ENCODE results near the gene PDF. TPM values are rescaled to one million over a fixed set of nuclear protein-coding genes. Genes with fewer than 3 reads are reported as not detected.
A peak's percentile ranks its signal among the peaks of the same experiment; 100 is the strongest.

PDF gene
- total and polyA plus RNA-seq, 2 donors (not counting 1 experiment from before 2014, with no cell fraction given), result 5.5 to 9.6 TPM

DNA sequence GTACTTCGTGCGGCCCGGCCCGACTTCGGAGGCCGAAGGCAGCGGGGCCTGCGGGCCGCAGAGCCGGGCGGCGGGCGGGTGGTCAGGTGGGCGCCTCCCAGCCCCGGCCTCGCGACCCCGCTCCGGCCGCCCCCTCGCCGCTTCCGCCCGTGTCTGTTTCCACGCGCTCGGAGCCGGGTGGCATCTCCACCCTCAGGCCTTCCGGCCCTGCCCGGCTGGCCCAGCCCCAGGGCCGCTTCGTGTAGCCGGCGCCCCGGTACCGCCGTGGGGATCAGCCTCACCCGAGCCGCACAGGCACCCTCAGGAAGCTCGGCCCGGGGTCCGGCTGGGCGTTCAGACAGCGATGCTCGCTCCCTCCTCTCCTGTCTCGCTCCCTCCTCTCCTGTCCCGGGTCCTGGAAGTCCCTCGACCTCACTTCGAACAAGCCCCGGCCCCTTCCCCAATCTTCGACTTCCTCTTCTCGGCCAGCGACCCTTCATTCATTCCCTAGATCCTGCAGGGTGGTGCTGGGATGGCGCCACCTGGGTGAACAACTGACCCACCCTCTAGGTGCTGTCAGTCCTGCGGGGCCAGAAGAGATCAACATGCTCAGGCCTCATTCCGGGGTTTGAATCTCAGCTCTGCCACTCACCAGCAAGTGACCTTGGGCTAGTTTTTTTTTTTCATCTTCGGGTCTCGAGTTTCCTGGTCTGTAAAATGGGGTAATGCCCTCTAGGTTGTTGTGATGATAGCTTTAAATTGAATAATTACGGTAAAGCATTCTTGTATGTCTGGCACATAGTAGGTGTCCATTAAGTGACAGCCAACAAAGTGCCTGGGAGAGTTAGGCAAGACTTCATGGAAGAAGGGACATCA is 18.6 kb downstream of the PDF start:
- peak overlapping the region; percentile 55 to 82 (median 64) for H3K4me3 ChIP-seq (ENCODE audit: control extremely low read depth in 1 of 5, extremely low read depth in 1 of 5, insufficient read depth in 1 of 5, low read depth in 2 of 5, low read length in 4 of 5)

More for the DNA sequence above, 18.6 kb downstream of the PDF start:
- ChIA-PET POLR2A (interaction anchor here (0.6 kb wide), 2 partner anchors 25 to 1191 kb away, joined by 5 to 9 read pairs; no protein-coding TSS in a partner anchor), CTCF (interaction anchor here (0.7 to 1.9 kb wide), 7 partner anchors 16 to 161 kb away, joined by 3 to 5 read pairs (median 3); partner anchors contain the start of genes COG8 and PDF)
- Histone ChIP-seq H3K9ac (ENCODE audit: low read length) (peak overlapping the region; percentile 88), H4K20me1 (ENCODE audit: control insufficient read depth, insufficient read depth, low read length, poor library complexity, severe bottlenecking) (peaks cover 47% of the 10 kb centered on the region), H3K27me3 (replicated peaks in 1 of 4; ENCODE audit: control extremely low read depth in 1 of 4, control insufficient read depth in 3 of 4, insufficient read depth in 4 of 4, low read length in 3 of 4) (no peaks in the 10 kb centered on the region), H2AFZ (ENCODE audit: insufficient read depth, low read depth, low read length, poor library complexity, severe bottlenecking) (peak overlapping the region; percentile 84), H3K9me3 (ENCODE audit: control extremely low read depth in 1 of 3, control insufficient read depth in 2 of 3, insufficient read depth in 1 of 3, low read length in 2 of 3) (peaks cover 0 to 6% (median 0%) of the 10 kb centered on the region in 3 donors), H3K79me2 (ENCODE audit: control insufficient read depth, insufficient read depth, low read length) (peaks cover 53% of the 10 kb centered on the region), H3K27ac (ENCODE audit: low read length in 2 of 2) (peak overlapping the region; percentile 46 to 84), H3K4me1 (ENCODE audit: control insufficient read depth in 2 of 2, insufficient read depth in 2 of 2, low read length in 2 of 2) (peaks cover 10 to 23% of the 10 kb centered on the region in 2 donors), H3K4me2 (replicated peaks; ENCODE audit: low read depth, low read length, poor library complexity, severe bottlenecking) (peak overlapping the region; percentile 94), H3K36me3 (replicated peaks in 1 of 2; ENCODE audit: control extremely low read depth in 1 of 2, control insufficient read depth in 1 of 2, extremely low read depth in 1 of 2, insufficient read depth in 2 of 2, low read length in 1 of 2) (peaks cover 2 to 27% of the 10 kb centered on the region in 2 experiments)
- Mint-ChIP-seq H3K27me3 (no peaks in the 10 kb centered on the region), H3K9me3 (ENCODE audit: insufficient read depth) (no peaks in the 10 kb centered on the region), H3K27ac (peak overlapping the region; percentile 94), H3K4me3 (peak overlapping the region; percentile 99), H3K4me1 (peaks cover 24% of the 10 kb centered on the region)
- 2% methylated on average over 59 of the region's 59 CpGs for WGBS (ENCODE audit: insufficient coverage)
- TF ChIP-seq, protein P1, sequence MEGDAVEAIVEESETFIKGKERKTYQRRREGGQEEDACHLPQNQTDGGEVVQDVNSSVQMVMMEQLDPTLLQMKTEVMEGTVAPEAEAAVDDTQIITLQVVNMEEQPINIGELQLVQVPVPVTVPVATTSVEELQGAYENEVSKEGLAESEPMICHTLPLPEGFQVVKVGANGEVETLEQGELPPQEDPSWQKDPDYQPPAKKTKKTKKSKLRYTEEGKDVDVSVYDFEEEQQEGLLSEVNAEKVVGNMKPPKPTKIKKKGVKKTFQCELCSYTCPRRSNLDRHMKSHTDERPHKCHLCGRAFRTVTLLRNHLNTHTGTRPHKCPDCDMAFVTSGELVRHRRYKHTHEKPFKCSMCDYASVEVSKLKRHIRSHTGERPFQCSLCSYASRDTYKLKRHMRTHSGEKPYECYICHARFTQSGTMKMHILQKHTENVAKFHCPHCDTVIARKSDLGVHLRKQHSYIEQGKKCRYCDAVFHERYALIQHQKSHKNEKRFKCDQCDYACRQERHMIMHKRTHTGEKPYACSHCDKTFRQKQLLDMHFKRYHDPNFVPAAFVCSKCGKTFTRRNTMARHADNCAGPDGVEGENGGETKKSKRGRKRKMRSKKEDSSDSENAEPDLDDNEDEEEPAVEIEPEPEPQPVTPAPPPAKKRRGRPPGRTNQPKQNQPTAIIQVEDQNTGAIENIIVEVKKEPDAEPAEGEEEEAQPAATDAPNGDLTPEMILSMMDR (IDR thresholded peaks at IDR 0.05), result no peak
- no peak for TF ChIP-seq EZH2 (IDR thresholded peaks at IDR 0.05; ENCODE audit: borderline replicate concordance, insufficient read depth, low read depth, low read length, poor library complexity, severe bottlenecking)
- intact Hi-C loops (cut with micrococcal nuclease), result loop anchor here (1.0 to 10.0 kb wide), 7 partner anchors 16 to 777 kb away; partner anchors contain the start of genes COG8, CYB5B, NIP7 and PDF
- ATAC-seq (ENCODE audit: low read depth), result peak; percentile 25
- DNase-seq, result no peak

All from B cell (primary cell).